GM18505 (cell line): ENCODE results near the gene DQX1.
A peak's percentile ranks its signal among the peaks of the same experiment; 100 is the strongest.

ENCODE experiments used
- ATAC-seq: cut with Tn5 transposase; IDR thresholded peaks from one replicate; pipeline ENCODE4 v1.9.1; 2021; ENCODE audit not compliant: unreplicated experiment
- POLR2A ChIP-seq: IDR thresholded peaks from 4 replicates; pipeline ENCODE4 v1.6.1; 2011; ENCODE audit warnings: borderline replicate concordance; ENCODE audit not compliant: insufficient read depth, insufficient read length; ENCODE audit errors: extremely low read depth

The DQX1 gene

GRCh38 chr2:74560591-74560990 is 34.6 kb upstream of the DQX1 start:
- no peak for ATAC-seq
- TF ChIP-seq POLR2A, result no peak

GRCh38 chr2:74559912-74560311 is 33.9 kb upstream of the DQX1 start:
- TF ChIP-seq POLR2A, result no peak
- ATAC-seq, result no peak

GRCh38 chr2:74558284-74559230 is 32.5 kb upstream of the DQX1 start:
- TF ChIP-seq POLR2A, result peak; percentile 45
- ATAC-seq, result no peak

DNA sequence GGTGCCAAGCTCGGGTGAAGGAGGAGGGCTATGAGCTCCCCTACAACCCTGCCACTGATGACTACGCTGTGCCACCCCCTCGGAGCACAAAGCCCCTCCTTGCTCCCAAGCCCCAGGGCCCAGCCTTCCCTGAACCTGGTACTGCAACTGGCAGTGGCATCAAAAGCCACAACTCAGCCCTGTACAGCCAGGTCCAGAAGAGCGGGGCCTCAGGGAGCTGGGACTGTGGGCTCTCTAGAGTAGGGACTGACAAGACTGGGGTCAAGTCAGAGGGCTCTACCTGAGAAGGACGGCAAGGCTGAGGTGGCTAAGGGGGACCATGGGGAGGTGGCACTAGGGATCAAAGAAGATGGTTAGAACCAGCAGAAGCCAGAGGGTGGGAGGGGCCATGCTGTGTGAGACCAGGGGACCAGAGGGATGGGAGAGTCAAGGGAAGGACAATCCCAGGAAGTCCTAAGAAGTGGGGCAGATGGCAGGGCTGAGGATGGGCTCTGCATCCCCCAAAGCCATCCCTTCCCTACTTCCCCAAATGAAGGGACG is 30.9 kb upstream of the DQX1 start:
- TF ChIP-seq POLR2A, result no peak
- ATAC-seq, result no peak

GRCh38 chr2:74556159-74556558 is 30.1 kb upstream of the DQX1 start:
- no peak for TF ChIP-seq POLR2A
- ATAC-seq, result no peak

DNA sequence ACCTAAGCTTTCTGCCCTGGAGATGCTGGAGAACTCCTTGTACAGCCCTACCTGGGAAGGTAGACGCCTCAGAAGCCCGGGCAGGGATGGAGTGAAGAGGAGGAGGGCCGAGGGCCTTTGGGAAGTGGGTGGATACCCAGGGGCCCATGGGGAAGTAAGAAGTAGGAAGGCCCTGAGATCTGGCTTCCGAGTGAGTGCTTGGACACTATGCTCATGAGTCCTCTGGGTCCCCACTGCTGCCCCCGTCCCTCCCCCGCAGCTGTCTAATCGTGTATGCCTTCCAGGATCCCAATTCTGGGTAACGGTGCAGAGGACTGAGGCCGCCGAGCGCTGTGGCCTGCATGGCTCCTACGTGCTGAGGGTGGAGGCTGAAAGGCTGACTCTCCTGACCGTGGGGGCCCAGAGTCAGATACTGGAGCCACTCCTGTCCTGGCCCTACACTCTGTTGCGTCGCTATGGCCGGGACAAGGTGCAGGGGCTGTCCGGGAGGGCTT is 29.6 kb upstream of the DQX1 start:
- no peak for TF ChIP-seq POLR2A
- ATAC-seq, result no peak

- no peak for ATAC-seq
- TF ChIP-seq POLR2A, result peak; percentile 37
Observed at GRCh38 chr2:74554820-74555531, 28.9 kb upstream of the DQX1 start.

DNA sequence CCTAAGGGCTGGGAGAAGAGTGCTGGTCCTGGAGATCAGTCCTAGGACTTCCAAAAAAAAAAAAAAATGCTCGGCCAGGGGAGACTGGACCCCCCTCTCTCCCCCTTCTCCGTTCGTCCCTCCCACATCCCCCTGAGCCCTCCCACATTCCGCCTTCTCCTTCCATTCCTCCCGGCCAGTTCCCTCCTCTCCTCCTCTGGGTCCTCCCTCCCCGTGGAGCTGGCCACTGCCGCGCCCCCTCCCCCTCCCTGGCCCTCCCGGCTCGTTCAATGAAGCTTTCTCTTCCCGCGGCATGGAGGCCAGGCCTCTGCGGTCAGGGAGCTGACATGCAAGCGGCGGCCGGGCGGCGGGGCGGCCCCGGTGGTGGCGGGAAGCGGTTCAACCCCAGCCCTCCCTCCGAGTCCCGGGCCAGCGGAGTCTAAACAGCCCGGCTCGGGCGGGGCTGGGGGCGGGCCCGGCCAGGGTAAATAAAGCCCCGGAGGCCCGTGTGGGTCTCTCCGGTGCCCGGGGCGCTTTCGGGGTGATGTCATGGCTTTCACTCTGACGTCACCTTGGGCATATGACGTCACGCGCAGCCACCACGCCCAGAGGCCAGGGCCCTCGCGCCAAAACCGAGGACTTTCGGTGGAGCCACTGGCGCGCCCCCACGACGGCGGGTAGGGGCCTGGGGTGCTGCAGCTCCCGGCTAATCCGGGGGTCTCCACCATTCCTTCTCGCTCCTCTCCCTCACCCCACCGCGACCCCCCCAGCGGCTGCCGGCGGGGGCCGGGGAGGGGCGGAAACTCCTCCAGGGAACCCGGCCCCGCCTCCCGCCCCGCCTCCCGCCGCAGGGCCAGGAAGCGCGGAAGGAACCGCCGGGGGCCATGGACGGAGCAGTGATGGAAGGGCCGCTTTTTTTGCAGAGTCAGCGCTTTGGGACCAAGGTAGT is 28.1 kb upstream of the DQX1 start, which contains the start of the genes DOK1 and LOXL3:
TSS of gene DOK1 (plus strand) at position 829 of the 928 bp plus-strand sequence. CDS start at position 864, 35 bp downstream.
TSS of gene LOXL3 (minus strand) at position 51 of the 928 bp plus-strand sequence. CDS start 1,308 bp downstream, outside the sequence.
- ATAC-seq, result peak; percentile 48

DNA sequence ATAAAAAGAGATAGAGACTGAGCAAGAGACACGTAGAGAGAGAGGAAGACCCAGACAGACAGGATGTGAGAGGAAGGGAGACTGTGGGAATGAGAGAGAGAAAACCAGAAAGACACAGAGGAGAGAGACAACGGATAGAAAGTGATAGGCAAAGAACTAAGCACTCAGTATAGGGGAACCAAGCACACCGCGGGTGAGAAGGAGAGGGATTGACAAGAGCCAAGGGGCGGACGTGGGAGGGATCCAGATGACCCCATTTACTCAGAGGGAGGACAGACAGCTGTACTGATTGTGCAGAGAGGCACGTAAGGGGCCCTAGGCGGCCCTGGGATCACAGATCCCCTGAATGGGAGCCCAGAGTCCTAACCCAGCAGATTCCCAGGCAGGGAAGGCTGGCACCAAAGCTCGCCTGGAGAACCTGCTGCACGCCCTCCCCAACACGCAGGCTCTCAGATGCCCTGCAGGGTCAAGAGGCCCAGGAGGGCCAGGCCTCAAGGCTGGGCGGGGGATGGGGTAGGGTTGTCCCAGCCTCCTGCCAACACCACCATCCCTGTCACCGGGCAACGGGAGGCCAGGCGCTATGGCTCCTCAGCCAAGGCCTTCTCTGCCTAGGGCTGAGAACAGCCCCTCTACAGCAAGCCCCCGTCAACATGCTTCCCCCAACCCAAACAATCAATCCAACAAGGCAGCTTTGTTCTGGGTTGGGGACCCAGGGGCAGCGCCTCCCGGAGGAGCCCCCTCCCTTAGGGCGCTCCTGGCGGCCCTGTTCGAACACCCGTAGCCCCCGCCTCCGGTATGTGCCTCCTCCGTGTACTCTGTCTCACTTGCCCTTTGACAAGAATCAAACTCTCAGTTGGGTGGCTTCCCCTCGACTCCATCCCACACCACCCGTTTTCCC is 27.1 kb upstream of the DQX1 start:
- no peak for ATAC-seq
- no peak for TF ChIP-seq POLR2A

More for the DNA sequence above, 28.1 kb upstream of the DQX1 start, which contains the start of the genes DOK1 and LOXL3:
- TF ChIP-seq POLR2A, result no peak

- no peak for TF ChIP-seq POLR2A
- no peak for ATAC-seq
Observed at GRCh38 chr2:74551942-74552913, 26.2 kb upstream of the DQX1 start.

DNA sequence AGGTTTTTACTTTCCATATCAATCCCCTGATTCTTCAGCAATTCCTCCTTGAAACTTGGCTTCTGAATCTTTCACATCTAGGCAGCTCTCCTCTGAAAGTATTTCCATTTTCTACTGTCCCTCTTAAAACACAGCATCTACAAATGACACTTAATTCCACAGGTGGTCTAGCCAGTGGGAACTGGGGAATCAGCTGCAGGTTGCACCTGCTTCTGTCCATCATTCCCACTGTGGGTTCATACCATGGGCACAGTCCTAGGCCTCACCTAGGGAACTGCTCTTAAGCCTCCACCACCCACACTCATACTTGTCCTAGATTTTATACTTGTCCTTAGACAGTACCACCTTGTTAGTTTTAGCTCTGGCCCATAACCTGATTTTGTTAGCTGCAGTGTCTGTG is 25.5 kb upstream of the DQX1 start:
- TF ChIP-seq POLR2A, result no peak
- ATAC-seq, result no peak

- ATAC-seq, result no peak
- no peak for TF ChIP-seq POLR2A
Observed at GRCh38 chr2:74550231-74550630, 24.2 kb upstream of the DQX1 start.
